Measurements from ENCODE around the gene FTL.
"Not testable (repeated sequence)": the region's sequence is repeated elsewhere in the genome, so short reads cannot be mapped to it uniquely, and the experiment has no call there.

The FTL gene
- total RNA-seq: 391 reads per million, percentile 97 among the genes with 10 or more reads in this experiment

GRCh38 chr19:48965040-48965805 is at the start of gene FTL:
Gene FTL (plus strand): TSS chr19:48965309. CDS start chr19:48965508, 199 bp downstream.
- DNase-seq: peak; percentile 78

DNA sequence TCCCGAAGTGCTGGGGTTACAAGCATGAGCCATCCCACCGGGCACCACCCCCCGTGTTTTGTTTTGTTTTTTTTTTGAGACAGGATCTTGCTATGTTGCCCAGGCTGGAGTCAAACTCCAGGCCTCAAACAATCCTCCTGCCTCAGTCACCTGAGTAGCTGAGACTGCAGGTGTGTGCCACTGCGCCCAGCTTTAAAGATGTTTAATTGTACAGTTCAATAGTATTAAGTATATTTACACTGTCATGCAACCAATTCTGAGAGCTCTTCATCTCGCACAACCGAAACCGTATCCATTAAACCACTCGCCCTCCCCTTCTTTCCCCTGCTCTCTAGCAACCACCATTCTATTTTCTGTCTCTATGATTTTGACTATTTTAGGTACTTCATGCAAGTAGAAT is 49.4 kb upstream of the FTL start:
- no peak for DNase-seq

GRCh38 chr19:48918071-48918470 is 47.0 kb upstream of the FTL start:
- DNase-seq: no peak

- DNase-seq: no peak
These were observed 46.3 kb upstream of the FTL start for GRCh38 chr19:48918801-48919247.

DNA sequence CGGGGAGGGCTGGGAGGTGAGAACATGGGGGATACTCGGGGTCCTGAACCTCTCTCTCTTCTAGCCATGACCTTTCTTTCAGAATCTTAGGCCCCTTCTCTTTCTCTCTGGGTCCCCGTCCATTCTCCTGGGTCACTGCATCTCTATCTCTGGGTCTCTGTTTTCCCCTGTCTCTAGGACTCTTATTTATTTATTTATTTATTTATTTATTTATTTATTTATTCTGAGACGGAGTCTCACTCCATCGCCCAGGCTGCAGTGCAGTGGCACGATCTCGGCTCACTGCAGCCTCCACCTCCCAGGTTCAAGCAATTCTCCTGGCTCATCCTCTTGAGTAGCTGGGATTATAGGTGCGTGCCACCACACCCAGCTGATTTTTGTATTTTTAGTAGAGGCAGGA is 45.8 kb upstream of the FTL start:
- not testable (repeated sequence) for DNase-seq

GRCh38 chr19:48920949-48921348 is 44.2 kb upstream of the FTL start:
- no peak for DNase-seq

DNA sequence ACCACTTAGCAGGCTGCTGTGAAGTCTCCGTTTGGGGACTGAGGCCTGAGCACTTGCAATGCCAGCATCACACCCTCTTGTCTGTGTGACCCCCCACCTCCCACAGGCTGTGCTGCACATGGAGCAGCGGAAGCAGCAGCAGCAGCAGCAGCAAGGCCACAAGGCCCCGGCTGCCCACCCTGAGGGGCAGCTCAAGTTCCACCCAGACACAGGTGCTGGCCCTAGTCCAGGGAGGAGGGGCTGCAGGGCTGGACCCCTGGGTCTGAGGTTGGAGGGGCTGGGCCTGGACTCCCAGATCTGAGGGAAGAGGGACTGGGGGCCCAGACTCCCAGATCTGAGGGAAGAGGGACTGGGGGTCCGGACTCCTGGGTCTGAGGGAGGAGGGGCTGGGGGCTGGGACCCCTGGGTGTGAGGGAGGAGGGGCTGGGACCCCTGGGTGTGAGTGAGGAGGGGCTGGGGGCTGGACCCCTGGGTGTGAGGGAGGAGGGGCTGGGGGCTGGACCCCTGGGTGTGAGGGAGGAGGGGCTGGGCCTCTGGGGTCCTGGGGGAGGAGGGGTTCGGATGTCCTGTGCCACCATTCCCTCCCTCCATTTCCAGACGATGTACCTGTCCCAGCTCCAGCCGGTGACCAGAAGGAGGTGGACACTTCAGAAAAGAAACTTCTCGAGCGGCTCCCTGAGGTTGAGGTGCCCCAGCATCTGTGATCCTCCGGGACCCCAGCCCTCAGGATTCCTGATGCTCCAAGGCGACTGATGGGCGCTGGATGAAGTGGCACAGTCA is 43.2 kb upstream of the FTL start:
- no peak for DNase-seq

DNA sequence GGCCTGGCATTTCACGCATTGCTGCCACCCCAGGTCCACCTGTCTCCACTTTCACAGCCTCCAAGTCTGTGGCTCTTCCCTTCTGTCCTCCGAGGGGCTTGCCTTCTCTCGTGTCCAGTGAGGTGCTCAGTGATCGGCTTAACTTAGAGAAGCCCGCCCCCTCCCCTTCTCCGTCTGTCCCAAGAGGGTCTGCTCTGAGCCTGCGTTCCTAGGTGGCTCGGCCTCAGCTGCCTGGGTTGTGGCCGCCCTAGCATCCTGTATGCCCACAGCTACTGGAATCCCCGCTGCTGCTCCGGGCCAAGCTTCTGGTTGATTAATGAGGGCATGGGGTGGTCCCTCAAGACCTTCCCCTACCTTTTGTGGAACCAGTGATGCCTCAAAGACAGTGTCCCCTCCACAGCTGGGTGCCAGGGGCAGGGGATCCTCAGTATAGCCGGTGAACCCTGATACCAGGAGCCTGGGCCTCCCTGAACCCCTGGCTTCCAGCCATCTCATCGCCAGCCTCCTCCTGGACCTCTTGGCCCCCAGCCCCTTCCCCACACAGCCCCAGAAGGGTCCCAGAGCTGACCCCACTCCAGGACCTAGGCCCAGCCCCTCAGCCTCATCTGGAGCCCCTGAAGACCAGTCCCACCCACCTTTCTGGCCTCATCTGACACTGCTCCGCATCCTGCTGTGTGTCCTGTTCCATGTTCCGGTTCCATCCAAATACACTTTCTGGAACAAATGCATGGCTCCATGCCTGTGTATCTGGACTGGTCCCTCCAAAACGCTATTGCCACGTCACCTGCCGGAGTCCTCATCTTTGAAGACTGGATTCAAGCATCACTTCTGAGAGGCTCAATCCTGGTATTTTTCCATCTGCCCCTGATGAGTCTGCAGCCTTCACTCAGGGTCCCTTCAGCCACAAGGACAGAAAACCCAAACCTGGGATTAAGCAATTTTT is 42.3 kb upstream of the FTL start:
- no peak for DNase-seq

GRCh38 chr19:48925240-48925843 is 39.8 kb upstream of the FTL start:
- no peak for DNase-seq

DNA sequence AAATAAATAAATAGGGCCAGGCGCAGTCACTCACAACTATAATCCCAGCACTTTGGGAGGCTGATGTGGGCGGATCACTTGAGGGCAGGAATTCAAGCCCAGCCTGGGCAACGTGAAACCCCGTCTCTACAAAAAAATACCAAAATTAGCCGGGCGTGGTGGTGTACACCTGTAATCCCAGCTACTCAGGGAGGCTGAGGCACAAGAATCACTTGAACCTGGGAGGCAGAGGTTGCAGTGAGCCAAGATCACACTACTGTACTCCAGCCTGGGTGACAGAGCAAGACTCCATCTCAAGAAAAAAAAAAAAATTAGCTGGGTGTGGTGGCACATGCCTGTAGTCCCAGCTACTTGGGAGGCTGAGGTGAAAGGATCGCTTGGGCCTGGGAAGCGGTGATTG is 39.2 kb upstream of the FTL start:
- not testable (repeated sequence) for DNase-seq

DNA sequence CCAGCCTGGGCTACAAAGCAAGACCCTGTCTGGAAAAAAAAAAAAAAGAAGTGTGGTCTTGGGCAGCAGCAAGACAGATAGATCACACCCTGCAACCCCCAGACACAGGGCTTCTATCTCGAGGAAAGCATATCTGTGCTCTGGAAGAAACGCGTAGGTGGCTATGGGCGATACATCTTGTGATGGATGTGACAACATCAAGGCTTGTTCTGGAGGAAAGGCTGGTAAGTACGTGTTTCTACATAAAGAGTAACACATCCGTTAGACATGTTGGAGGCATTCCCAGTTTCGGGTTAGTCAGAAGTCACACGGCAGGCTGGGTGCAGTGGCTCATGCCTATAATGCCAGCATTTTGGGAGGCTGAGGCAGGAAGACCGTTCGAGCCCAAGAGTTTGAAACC is 38.2 kb upstream of the FTL start:
- no peak for DNase-seq

- not testable (repeated sequence) for DNase-seq
These were observed 37.4 kb upstream of the FTL start for GRCh38 chr19:48927692-48928091.

GRCh38 chr19:48928164-48929025 is 36.7 kb upstream of the FTL start:
- DNase-seq: no peak

DNA sequence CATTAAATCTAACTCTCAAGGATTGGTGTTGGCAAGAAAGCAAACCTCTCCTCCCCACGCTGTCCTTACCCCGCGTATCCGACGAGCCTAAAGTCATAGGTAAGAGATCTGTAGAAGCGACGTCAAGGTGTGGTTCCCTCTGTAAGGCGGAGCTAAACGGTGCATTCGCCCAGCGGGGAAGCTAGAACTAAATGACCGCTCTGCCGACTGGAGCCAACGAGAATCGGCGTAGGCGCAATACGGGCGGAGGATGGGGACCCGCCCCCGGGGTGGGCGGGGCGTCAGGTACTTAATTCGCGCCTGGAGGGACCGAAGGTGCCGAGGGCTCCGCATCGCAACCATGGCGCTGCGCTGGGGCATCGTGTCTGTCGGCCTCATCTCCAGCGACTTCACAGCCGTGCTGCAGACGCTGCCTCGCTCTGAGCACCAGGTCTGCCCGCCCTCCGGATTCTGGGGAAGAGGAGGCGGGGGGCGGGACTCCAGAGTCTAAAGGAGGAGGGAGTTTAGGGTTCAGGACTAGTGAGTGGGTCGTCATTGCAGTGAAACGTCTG is 31.7 kb upstream of the FTL start, which contains the start of gene DHDH:
Gene DHDH (plus strand): TSS at position 318 of the 551 bp plus-strand sequence. CDS start 23 bp downstream, at position 341.
- peak; percentile 85 for DNase-seq

- no peak for DNase-seq
These were observed 30.3 kb upstream of the FTL start for GRCh38 chr19:48934837-48935236.

DNA sequence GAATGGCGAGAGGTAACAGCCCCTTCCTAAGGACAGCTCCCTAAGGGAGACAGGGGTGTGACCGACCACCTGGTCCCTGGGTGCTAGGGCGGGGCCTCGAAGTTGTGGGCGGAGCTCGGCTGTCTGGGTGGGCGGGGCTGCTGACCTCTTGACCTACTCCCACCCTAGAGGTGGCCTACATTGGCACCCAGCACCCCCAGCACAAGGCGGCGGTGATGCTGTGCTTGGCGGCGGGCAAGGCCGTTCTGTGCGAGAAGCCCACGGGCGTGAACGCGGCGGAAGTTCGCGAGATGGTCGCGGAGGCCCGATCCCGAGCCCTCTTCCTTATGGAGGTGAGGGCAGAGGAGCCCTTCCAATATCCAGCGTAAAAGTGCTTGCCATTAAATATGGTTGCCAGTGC is 29.2 kb upstream of the FTL start:
- DNase-seq: no peak

GRCh38 chr19:48938256-48938655 is 26.9 kb upstream of the FTL start:
- no peak for DNase-seq

GRCh38 chr19:48940902-48941301 is 24.2 kb upstream of the FTL start:
- DNase-seq: no peak

DNA sequence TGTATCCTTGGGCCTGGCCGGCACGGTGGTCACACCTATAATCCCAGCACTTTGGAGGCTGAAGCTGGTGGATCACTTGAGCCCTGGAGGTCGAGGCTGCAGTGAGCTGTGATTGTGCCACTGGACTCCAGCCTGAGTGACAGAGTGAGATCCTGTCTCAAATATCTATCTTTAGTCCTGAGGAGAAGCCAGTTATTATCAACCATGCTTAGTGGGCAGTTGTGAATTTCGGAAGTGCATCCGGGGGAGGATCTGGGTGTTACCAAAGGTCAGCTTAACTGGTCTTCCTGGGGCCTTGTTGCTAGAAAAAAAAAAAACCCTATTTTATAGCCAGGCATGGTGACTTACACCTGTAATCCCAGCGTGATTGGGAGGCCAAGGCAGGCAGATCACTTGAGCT is 22.0 kb upstream of the FTL start:
- no peak for DNase-seq

- no peak for DNase-seq
These were observed 19.7 kb upstream of the FTL start for GRCh38 chr19:48945415-48945814.

DNA sequence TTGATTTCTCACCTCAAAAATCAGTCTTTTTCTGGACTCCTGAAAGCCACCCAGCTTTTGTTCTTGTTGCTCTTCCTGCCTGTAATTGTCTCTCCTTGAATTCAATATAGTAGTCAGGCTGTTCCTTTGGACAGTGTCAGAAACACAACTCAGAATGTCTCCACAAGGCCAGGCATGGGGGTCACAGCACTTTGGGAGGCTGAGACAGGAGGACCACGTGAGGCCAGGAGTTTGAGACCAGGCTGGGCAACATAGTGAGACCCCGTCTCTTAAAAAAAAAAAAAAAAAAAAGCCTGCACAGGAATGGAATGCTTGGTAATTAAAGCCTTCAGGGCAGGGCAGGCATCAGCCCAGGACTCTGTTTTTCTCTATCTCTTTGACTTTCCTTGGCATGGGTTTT is 19.3 kb upstream of the FTL start:
- DNase-seq: no peak
